ENCODE results near the gene DNAH10.

The DNAH10 gene

GRCh38 chr12:123799227-123799626, 37.1 kb downstream of the DNAH10 start:
- no peak for DNase-seq

- DNase-seq: no peak
These were observed 39.6 kb downstream of the DNAH10 start for GRCh38 chr12:123801573-123802178.

DNA sequence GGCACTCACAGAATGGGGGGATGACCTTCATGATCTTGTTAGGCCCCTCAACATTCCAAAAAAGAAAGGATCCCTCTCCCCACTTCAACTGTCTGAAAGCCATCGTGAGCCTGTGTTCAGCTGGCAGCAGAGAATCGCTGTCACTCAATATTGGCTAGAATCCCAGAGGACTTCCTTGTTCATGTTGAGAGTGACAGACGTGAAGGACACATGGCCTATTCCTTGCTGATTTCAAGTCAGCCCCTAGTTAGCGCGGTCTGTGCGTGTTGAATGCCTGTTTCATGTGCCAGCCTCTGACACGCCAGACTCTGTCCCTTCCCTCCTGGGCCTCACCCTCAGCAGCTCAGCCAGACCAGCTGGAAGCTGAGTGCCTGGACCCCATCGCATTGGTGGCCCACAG, 43.1 kb downstream of the DNAH10 start:
- DNase-seq: no peak

DNA sequence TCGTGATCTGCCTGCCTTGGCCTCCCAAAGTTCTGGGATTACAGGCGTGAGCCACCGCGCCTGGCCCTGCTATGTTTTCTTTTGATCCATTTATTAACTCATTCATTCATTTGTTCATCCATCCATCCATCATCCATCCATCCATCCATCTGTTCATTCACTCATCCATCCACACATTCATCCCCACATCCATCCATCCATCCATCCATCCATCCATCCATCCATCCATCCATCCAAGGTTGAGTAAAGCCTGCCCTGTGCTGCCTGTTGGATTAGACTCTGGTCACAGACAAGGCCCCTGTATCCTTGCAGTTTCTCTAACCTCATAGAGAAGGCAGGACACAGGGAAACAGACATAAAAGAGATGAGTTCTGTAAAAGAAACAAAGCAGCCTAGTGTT, 44.9 kb downstream of the DNAH10 start:
- no peak for DNase-seq

- peak in 1 of 14 donors; percentile 27 for DNase-seq
These were observed 45.6 kb downstream of the DNAH10 start for GRCh38 chr12:123807670-123808069.

DNA sequence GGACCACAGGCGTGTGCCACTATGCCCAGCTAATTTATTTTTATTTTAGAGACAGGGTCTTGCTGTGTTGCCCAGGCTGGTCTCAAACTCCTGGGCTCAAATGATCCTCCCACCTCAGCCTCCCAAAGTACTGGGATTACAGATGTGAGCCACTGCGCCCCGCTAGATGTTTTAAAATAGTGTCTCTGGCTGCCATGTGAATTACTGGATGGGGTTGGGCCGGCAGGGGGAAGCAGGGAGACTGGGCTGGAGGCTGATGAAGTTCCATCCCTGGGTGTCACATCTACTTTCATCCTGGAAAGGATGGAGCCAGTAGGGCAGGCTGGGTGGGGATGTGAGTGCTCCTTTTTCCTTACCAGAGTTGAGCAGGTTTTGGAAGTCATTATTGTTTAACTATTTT, 46.1 kb downstream of the DNAH10 start:
- DNase-seq: peak in 5 of 14 donors; percentile 3 to 28 (median 15)

GRCh38 chr12:123813349-123813748, 51.2 kb downstream of the DNAH10 start:
- no peak for DNase-seq

GRCh38 chr12:123815968-123816367, 53.9 kb downstream of the DNAH10 start:
- peak in 10 of 14 donors; percentile 18 to 43 (median 34) for DNase-seq

DNA sequence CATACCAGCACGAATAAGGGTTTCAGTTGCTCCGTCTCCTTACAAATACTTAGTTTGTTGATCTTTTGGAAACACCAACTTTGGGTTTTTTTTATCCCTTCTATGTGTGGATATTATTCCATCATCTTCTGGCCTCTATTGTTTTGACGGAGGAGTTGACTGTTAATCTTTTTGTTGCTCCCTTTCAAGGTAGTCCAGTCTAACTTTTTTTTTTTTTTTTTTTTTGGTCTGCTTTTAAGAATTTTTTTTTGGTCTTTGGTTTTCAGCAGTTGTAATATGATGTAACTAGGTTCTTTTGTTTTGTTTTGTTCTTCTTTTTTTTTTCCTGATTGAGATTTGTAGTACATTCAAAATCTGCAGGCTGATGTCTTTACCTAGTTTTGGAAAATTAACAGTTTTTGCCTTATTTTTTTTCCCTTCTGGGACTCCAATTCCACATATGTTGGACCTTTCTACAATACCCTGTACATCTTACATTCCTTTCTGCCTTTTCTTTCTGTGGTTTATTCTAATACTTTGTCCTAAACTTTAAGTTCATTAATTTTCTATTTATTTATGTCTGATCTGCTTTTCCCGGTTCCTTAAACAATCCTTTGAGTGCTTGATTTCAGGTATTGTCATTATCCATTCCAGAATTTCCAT, 54.9 kb downstream of the DNAH10 start:
- no peak for DNase-seq

GRCh38 chr12:123822804-123823203, 60.7 kb downstream of the DNAH10 start:
- no peak for DNase-seq

- DNase-seq: no peak
These were observed 66.0 kb downstream of the DNAH10 start for GRCh38 chr12:123828120-123828519.

- DNase-seq: no peak
These were observed 66.9 kb downstream of the DNAH10 start for GRCh38 chr12:123828854-123829547.

DNA sequence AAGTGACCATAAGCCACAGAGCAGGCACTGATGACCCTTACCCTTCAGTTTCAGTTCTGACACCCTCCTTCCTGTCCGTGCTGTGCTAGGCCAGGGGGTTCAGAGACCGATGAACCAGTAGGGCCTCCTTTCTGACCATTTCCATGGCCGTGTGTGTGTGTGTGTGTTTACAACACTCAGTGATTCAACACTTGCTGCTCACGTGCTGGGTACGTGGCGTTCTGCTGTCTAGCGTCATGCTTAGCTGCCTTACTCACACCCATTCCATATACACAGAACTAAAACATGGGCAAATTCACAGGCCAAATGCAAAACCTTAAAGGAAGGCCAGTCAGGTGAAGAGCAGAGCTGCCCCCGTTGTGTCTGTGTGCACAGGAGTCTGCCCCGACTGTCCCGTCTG, 67.5 kb downstream of the DNAH10 start:
- DNase-seq: no peak

GRCh38 chr12:123830675-123831074, 68.6 kb downstream of the DNAH10 start:
- DNase-seq: no peak

GRCh38 chr12:123832052-123832451, 70.0 kb downstream of the DNAH10 start:
- no peak for DNase-seq

- DNase-seq: no peak
These were observed 71.7 kb downstream of the DNAH10 start for GRCh38 chr12:123833830-123834229.

GRCh38 chr12:123834845-123835244, 72.7 kb downstream of the DNAH10 start:
- DNase-seq: no peak

GRCh38 chr12:123836292-123836691, 74.2 kb downstream of the DNAH10 start:
- no peak for DNase-seq

GRCh38 chr12:123839826-123840225, 77.7 kb downstream of the DNAH10 start:
- peak in 1 of 14 donors; percentile 11 for DNase-seq

GRCh38 chr12:123840765-123841425, 78.8 kb downstream of the DNAH10 start:
- DNase-seq: no peak

DNA sequence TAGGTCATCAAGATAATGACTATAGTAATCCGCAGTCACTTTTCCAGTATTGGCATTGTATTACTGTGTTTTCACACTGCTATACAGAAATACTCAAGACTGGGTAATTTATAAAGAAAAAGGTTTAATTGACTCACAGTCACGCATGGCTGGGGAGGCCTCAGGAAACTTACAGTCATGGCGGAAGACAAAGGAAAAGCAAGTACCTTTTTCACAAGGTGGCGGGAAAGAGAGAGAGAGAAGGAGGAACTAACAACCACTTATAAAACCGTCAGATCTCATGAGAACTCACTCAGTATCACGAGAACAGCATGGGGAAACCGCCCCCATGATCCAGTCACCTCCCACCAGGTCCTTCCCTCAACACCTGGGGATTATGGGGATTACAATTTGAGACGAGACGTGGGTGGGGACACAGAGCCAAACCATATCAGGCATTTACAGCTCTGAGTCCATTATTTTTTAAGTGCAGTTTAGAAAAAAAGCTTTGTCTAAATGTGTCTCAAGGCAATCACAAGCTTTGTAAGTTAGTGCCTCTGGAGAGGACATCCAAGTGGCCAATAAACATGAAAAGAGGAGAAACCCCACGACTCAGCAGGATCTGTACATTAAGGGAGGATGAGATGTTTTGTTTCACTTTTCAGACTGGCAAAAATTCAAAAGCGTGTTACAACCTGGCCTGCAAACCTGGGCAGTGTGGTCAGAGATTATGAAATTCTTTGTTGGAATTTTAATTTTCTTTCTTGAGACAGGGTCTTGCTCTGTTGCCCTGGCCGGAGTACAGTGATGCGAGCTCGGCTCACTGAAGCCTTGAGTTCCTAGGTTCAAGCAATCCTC, 82.0 kb downstream of the DNAH10 start:
- DNase-seq: no peak

GRCh38 chr12:123845881-123846280, 83.8 kb downstream of the DNAH10 start:
- no peak for DNase-seq
